Superior temporal gyrus (tissue), 1 donor: Measurements from ENCODE around the gene AEBP1.

Source experiments
- DNase-seq: peaks from one replicate; pipeline ENCODE4 v3.0.0-alpha.2; 2016; ENCODE audit errors: extremely low spot score

Gene AEBP1

GRCh38 chr7:44103923-44104859 is at the start of gene AEBP1:
Gene AEBP1, plus strand, starts transcription at chr7:44104345. Its CDS starts 321 bp downstream, at chr7:44104666.
- no peak for DNase-seq

GRCh38 chr7:44056681-44057080 is 47.5 kb upstream of the AEBP1 start:
- DNase-seq = no peak

DNA sequence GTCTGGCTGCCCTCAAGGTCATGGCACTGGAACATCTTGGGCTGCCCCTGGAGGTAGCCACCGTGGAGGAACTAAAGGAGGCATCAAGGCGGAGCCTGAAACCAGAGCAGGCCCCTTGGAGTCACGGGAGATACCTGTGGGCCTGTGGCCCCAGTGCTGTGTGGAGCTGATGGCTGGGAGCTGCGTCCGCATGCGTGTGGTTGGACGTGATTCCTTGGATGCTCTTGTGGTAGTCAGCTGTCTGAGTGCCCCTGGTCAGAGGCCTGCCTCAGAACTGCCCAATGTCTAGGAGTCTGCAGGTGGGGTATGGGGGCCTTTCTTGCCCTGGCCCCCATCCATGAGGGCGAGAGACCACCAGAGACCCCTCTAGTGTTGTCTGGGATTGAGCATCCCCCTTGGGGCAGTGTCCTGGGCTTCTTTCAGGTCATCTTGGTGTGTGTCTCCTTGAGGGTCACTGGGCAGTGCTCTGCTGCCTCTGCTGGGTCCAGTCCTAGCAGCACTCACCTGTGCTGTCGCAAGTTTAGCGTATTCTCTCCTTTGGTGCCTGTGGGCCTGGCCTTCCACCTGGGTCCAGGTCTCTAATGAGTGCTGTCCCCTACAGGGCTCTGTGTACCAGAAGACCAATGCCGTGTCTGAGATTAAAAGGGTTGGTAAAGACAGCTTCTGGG is 46.8 kb upstream of the AEBP1 start:
- peak; percentile 1 for DNase-seq

DNA sequence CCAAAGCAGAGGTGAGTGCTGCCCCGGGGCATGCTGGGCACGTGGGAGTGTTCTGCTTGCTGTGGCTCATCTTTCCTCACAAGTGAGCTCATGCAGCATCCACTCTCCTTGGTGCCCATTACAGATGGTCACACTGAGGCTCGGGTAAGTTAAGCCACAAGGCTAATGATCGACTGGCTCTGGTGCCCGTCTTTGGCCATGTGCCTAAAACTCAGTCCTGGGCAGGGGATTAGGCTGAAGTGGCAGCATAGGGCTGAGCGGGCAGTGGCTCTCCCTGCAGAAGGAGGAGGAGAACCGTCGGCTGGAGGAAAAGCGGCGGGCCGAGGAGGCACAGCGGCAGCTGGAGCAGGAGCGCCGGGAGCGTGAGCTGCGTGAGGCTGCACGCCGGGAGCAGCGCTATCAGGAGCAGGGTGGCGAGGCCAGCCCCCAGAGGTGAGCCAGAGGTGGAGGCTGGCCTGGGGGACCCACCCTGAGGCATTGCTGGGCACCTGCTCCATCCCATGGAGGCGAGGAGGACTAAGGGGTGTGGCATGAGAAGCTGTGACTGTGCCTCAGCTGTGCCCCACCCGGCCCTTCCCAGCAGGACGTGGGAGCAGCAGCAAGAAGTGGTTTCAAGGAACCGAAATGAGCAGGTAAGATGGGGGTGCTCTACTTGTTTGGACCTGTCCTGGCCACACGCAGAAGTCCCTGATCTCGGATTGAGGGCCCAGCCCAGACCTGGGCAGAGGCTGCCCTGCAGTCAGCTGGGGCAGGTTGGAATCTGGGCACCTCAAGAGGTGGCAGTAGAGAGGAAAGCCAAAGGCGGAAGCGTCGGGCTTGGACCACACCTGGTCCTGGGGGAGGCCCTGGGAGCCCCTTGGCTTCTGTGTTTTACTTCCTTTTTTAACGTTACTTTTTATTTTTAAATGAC is 46.0 kb upstream of the AEBP1 start:
- DNase-seq = no peak

GRCh38 chr7:44058759-44059218 is 45.4 kb upstream of the AEBP1 start:
- no peak for DNase-seq

DNA sequence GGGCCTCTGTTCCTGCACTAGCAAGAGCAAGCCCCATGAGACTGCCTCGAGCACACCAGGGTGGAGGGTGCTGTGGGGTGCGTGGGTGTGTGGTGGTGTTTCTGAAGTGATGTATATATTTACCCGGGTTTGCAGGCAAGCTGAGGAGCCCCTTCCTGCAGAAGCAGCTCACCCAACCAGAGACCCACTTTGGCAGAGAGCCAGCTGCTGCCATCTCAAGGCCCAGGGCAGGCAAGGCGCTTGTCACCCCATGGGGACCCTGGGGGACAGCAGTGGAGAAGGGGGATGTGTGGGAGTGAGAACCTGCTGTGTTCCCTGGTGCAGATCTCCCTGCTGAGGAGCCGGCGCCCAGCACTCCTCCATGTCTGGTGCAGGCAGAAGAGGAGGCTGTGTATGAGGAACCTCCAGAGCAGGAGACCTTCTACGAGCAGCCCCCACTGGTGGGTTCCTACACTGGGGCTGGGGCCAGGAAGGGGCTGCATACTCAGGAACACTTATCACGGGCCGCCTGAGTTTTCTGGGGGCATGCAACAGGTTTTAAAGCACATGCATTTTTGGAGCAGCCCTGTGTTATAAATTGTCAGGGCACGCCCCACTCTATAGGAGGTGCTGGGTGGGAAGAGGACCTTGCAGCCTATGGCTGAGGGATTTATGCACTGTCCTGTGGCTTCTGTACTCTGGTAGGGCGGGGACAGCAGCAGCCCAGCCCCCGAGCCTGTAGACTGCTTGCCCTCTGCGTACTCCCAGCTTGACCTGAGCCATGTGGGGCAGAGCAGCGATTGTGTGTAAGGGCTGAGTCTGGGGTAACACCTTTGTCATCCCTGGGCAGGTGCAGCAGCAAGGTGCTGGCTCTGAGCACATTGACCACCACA is 44.7 kb upstream of the AEBP1 start:
- no peak for DNase-seq

DNA sequence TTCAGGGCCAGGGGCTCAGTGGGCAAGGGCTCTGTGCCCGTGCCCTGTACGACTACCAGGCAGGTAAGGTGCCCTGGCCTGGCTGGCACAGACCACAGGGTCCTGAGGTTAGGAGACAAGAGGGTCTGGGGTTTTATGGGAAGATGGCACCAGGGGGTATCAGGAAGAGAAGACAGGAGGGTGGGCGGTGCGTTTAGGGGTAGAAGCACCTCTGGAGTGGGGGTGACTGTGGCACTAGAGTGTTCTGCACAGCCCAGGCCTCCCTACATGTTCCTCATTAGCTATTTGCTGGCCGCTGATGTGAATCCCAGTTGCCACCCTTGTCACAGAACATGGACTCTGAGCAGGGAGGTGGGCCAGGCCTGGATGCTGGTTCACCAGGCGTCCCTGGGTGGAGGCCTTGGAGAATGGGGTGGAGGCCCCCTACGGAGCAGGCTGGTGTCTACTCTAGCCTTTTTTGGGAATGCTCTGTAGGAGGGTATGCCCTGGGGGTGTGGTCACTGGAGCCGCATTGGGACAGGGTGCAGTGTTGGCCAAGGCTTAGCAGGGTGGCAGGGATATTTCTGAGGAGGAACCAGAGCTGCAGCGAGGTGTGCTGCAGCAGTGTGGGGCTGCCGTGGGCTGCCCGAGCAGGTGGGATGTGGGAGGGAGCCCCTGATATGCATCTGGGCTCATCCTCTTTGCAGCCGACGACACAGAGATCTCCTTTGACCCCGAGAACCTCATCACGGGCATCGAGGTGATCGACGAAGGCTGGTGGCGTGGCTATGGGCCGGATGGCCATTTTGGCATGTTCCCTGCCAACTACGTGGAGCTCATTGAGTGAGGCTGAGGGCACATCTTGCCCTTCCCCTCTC is 43.8 kb upstream of the AEBP1 start:
- DNase-seq = no peak

- no peak for DNase-seq
Observed at GRCh38 chr7:44060948-44061644, 43.0 kb upstream of the AEBP1 start.

GRCh38 chr7:44061645-44062179 is 42.4 kb upstream of the AEBP1 start:
- no peak for DNase-seq

DNA sequence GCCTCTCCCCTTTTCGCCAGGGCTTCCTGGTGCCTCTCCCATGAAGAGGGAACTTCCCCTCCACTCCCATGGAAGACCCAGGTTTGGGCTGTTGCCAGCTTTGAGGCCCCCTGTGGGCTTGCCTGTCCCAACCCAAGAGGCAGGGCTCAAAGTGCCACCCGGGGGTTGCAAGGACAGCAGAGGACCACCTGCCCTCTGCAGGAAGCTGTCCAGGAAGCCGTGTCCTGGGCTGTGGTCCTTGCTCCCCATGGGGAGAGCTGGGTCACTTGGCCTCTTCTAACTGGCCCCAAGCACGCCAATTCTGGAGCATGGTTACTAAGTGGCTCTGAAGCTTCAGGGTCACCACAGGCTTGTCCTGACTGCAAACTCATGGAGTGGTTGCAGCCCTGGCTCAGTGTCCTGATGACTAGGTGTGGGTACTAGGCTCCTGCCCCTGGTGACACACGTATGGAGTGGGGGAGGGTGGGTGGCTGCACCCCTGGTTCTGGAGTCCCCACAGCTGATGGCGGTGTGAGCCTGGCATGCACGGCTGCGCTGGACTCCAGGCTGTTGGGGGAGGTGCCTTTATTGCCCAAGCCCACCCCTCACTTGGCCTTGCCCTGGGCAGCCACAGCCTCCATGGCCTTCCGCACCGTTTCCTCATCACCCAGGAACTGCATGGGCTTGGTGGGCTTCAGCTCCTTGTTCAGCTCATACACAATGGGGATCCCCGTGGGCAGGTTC is 41.8 kb upstream of the AEBP1 start:
- no peak for DNase-seq

DNA sequence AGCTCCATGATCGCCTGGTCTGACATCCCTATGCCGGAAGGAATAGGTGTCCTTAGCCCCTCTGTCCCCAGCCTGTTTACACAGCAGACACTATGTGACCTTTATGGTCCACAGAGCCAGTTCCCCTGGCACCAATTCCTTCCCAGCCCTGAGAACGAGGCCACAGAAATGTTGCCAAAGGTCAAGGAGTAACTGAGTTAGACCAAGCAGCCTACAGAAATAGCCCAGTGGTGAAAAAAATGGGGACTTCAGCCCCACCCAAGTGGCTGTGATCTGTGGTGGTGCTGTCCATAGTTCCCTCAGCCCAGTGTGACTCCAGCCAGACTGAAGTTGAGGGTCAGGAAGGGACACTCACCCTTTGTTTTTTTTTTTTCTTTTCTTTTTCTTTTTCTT is 41.2 kb upstream of the AEBP1 start:
- DNase-seq = no peak

- no peak for DNase-seq
Observed at GRCh38 chr7:44063547-44063893, 40.6 kb upstream of the AEBP1 start.

GRCh38 chr7:44063894-44064651 is 40.1 kb upstream of the AEBP1 start:
- no peak for DNase-seq

- no peak for DNase-seq
Observed at GRCh38 chr7:44064791-44065430, 39.2 kb upstream of the AEBP1 start.

- no peak for DNase-seq
Observed at GRCh38 chr7:44065431-44066110, 38.6 kb upstream of the AEBP1 start, which contains the start of gene PGAM2. Gene PGAM2, minus strand, starts transcription at chr7:44065567. Its CDS starts 38 bp downstream, at chr7:44065529.

DNA sequence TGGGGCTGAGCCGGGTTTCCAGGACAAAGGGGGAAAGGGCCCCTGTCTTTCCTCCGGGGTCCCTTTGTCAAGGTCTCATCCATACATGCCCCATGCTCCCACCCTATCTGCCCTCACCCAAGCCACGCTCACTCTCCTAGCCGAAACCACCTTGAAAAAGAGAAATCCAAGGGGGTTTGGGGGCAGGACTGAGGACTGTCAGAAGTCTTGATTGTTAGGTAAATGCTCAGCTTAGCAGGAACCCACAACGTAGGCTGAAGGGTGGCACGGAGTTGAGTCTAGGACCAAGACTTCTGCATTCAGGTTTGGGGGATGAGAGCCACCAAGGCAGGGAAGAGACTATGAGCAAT is 38.1 kb upstream of the AEBP1 start:
- no peak for DNase-seq
